ENCODE measurements around the gene CFB. TPM values are rescaled to one million over a fixed set of nuclear protein-coding genes. Genes with fewer than 3 reads are reported as not detected.
A peak's percentile ranks its signal among the peaks of the same experiment; 100 is the strongest.

The CFB gene
- 1 to 10 TPM in 1 of 2 experiments, under 1 TPM in 1; 0.74 to 1.7 TPM for total RNA-seq

DNA sequence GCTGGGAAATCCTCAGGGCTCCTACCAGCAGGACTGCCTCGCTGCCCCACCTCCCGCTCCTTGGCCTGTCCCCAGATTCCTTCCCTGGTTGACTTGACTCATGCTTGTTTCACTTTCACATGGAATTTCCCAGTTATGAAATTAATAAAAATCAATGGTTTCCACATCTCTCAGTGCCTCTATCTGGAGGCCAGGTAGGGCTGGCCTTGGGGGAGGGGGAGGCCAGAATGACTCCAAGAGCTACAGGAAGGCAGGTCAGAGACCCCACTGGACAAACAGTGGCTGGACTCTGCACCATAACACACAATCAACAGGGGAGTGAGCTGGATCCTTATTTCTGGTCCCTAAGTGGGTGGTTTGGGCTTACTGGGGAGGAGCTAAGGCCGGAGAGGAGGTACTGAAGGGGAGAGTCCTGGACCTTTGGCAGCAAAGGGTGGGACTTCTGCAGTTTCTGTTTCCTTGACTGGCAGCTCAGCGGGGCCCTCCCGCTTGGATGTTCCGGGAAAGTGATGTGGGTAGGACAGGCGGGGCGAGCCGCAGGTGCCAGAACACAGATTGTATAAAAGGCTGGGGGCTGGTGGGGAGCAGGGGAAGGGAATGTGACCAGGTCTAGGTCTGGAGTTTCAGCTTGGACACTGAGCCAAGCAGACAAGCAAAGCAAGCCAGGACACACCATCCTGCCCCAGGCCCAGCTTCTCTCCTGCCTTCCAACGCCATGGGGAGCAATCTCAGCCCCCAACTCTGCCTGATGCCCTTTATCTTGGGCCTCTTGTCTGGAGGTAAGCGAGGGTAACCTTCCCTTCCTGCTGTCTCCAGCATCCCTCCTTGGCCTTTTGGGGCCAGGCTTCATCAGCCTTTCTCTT is at the start of gene CFB:
CFB (plus strand) TSS at position 589 of the 863 bp plus-strand sequence; CDS start at position 716, 127 bp downstream.
- Mint-ChIP-seq H3K36me3 (ENCODE audit: low read depth) (no peaks in the 10 kb centered on the region), H3K9me3 (no peaks in the 10 kb centered on the region), H3K27ac (no peak within 1 kb of the TSS), H3K4me1 (ENCODE audit: low read depth) (peaks cover 7% of the 10 kb centered on the region), H3K27me3 (ENCODE audit: low read depth) (peaks cover 2% of the 10 kb centered on the region), H3K4me3 (no peak within 1 kb of the TSS)
- intact Hi-C loops (cut with micrococcal nuclease): no loop called here
- peak; percentile 36 for DNase-seq
- CTCF ChIA-PET: no interaction called here

DNA sequence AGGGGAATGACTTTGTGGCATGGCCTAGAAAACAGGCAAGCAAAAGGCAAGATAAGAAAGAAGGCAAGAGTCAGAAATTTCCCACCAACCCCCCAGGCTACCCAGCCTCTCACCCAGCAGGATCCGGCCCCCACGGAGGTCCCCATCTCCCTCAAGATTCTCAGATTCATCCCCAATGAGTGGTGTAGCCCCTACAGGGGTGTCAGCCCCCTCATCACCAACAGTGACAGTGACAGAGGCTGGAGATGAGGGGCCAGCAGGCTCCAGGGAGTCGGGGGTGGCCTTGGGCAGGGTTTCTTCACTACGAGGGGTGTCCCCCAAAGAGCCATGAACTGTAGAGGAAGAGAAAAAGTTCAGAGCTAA is 49.4 kb upstream of the CFB start:
- intact Hi-C loops (cut with micrococcal nuclease): loop anchor here (2.0 to 5.0 kb wide), 4 partner anchors 34 to 232 kb away; partner anchors contain the start of genes ATF6B, CLIC1 and NEU1
- DNase-seq: no peak
- Mint-ChIP-seq H3K9me3 (no peaks in the 10 kb centered on the region), H3K4me1 (ENCODE audit: low read depth) (peaks cover 27% of the 10 kb centered on the region), H3K27ac (peak overlapping the region; percentile 75), H3K4me3 (peak overlapping the region; percentile 75), H3K27me3 (ENCODE audit: low read depth) (no peaks in the 10 kb centered on the region), H3K36me3 (ENCODE audit: low read depth) (peaks cover 4% of the 10 kb centered on the region)
- CTCF ChIA-PET: no interaction called here

DNA sequence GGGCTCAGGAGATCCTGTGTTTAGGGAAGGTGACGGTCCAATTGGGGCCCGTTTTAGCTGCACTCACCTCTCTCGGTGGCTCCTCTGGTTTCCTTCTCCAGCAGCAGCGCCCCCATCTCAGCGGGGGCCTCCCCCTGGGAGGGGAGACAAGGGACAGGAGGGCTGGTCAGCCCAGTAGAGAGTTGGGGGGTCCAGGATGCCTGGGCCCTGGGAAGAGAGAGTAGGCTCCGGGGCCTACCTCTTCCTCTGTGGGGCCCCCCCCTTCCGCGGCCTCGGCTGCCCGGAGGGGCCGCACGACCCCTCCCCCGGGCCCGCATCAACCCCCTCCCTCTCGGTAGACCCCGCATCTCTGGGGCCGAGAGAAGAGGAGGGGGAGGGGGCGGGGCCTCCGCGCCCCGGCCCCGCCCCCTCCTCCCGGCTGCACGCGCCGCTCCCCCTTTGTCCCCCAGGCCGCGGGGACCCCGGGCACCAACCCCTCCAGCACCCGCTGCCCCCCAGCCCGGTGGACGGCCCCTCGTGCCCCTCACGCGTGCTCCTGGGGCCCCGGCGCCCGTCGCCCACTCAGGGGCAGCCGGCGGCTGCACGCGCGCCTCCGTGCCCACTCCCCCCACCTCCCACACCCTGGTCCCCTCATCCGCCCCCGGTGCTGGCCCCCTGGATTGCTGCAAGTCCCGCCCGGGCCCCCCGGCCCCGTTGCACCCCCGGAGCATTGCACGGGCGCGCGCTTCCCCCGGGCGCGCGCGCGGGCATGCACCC is 48.9 kb upstream of the CFB start:
- intact Hi-C loops (cut with micrococcal nuclease): loop anchor here (1.0 to 5.0 kb wide), 5 partner anchors 34 to 279 kb away; partner anchors contain the start of genes AGPAT1, ATF6B, CLIC1 and NEU1
- no peaks in the 10 kb centered on the region for H3K9me3 Mint-ChIP-seq
- no peak for DNase-seq
- no peaks in the 10 kb centered on the region for H3K27me3 Mint-ChIP-seq (ENCODE audit: low read depth)
- H3K27ac Mint-ChIP-seq: peak overlapping the region; percentile 75
- peaks cover 3% of the 10 kb centered on the region for H3K36me3 Mint-ChIP-seq (ENCODE audit: low read depth)
- H3K4me3 Mint-ChIP-seq: peak overlapping the region; percentile 84
- peaks cover 27% of the 10 kb centered on the region for H3K4me1 Mint-ChIP-seq (ENCODE audit: low read depth)
- CTCF ChIA-PET: interaction anchor here (0.6 to 1.0 kb wide), 3 partner anchors 33 to 299 kb away, joined by 3 read pairs; no protein-coding TSS in a partner anchor

DNA sequence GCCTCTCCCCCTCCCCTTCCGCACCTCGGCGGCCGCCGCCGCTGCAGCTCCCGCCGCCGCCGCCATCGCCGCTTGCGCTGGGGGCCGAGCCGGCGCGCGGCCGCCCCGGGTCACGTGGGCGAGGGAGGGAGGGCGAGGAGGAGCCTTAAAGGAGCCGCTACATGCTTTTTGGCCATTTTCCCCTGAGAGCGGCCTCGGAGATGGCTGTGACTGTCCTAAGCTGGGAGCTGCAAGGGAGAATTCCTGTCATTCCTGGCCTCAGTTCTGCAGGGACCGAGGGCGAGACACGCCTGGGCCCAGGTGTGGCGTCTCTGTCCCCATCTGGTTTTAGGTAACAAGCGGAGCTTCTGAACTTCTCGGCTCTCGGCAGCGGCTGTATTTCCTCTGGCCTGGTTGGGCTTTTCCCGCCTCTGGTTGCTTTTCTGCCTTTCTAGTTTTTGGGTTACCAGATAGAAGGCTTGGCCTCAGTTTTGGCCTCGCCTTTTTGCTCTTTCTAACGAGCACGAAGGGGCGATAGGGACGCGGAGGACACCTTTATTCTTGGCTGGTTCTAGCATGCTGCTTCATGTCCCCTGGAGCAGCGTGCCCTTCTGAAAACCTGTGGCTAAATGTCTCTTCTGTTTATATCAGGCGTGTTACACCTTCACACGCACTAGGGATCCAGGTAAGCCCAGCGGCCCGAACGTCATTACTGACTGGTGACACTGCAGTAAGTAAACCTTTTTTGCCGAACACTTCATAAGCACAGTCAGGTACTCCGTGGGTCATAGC is 48.1 kb upstream of the CFB start, which contains the start of gene EHMT2:
EHMT2 (minus strand) TSS at position 87 of the 771 bp plus-strand sequence; CDS start at position 66, 21 bp downstream.
- intact Hi-C loops (cut with micrococcal nuclease): loop anchor here (1.0 to 5.0 kb wide), 7 partner anchors 35 to 279 kb away; partner anchors contain the start of genes AGPAT1, ATF6B, CLIC1 and NEU1
- Mint-ChIP-seq H3K9me3 (no peaks in the 10 kb centered on the region), H3K27me3 (ENCODE audit: low read depth) (no peaks in the 10 kb centered on the region), H3K4me3 (peak within 1 kb of the TSS; percentile 84), H3K27ac (peak within 1 kb of the TSS; percentile 89), H3K36me3 (ENCODE audit: low read depth) (peaks cover 3% of the 10 kb centered on the region), H3K4me1 (ENCODE audit: low read depth) (peaks cover 31% of the 10 kb centered on the region)
- CTCF ChIA-PET: interaction anchor here (0.6 to 1.7 kb wide), 9 partner anchors 8 to 299 kb away, joined by 3 to 5 read pairs (median 3); partner anchors contain the start of genes NELFE and SKIC2
- DNase-seq: peak; percentile 87

DNA sequence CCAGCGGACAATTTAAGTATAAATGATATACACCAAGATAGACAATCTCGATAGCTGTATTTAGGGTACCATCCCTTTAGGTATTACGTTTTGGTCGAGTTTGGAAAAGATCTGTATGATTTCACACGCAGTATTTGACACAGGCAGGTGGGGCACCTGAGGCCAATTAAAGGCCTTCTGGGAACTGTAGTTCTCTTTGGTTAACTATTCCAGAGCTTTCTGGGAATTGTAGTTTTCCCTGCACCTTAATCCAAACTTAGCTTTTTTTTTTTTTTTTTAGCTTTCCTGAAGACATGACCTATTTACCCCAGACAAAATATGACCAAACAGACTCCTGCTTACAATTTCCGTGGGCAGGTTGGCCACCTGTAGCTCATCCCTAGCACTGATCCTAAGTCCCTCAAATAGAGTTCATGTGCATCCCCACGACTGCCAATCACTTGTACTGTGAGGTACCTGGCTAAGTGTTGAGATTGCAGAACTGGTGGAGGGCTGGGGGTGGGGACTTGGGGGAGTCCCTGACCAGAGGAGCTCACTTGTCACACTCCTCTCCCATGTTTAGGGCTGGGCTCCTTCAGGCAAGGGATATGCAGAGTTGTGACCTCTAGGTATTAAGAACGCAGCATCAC is 47.4 kb upstream of the CFB start:
- peak; percentile 48 for DNase-seq
- intact Hi-C loops (cut with micrococcal nuclease): loop anchor here (1.0 to 5.0 kb wide), 3 partner anchors 61 to 233 kb away; partner anchors contain the start of genes CLIC1 and SKIC2

DNA sequence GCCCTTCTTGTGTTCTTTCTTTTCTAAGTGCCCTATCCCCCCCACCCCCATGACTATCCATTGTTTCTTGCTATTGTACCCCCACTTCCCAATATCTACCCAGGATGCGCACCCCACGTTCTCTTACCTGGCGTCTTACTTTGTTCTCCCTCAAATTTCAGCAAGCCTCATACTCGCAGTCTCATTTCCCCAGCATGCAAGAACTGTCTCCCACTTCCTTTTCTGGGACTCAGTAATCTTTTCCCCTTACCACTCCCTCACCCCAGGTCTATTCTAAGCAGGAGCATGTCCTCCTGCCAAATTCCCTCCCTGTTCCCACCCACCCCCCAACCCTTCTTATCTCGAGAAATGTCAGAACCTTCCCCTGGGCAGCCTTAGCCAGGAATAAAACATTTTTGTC is 46.7 kb upstream of the CFB start:
- H3K27ac Mint-ChIP-seq: peak overlapping the region; percentile 62
- H3K4me3 Mint-ChIP-seq: peak overlapping the region; percentile 46
- H3K36me3 Mint-ChIP-seq (ENCODE audit: low read depth): peaks cover 3% of the 10 kb centered on the region
- intact Hi-C loops (cut with micrococcal nuclease): loop anchor here (5.0 kb wide), 1 partner anchor 162 kb away; the partner anchor contains the start of gene CLIC1
- peaks cover 34% of the 10 kb centered on the region for H3K4me1 Mint-ChIP-seq (ENCODE audit: low read depth)
- H3K9me3 Mint-ChIP-seq: no peaks in the 10 kb centered on the region
- DNase-seq: no peak
- CTCF ChIA-PET: interaction anchor here (1.7 kb wide), 1 partner anchor 60 kb away, joined by 3 read pairs; the partner anchor contains the start of genes NELFE and SKIC2
- no peaks in the 10 kb centered on the region for H3K27me3 Mint-ChIP-seq (ENCODE audit: low read depth)

More for the DNA sequence above, 47.4 kb upstream of the CFB start:
- Mint-ChIP-seq H3K36me3 (ENCODE audit: low read depth) (peaks cover 3% of the 10 kb centered on the region), H3K27me3 (ENCODE audit: low read depth) (no peaks in the 10 kb centered on the region), H3K4me1 (ENCODE audit: low read depth) (peaks cover 34% of the 10 kb centered on the region), H3K9me3 (no peaks in the 10 kb centered on the region), H3K4me3 (peak overlapping the region; percentile 84), H3K27ac (peak overlapping the region; percentile 89)
- CTCF ChIA-PET: interaction anchor here (0.6 to 1.7 kb wide), 8 partner anchors 8 to 158 kb away, joined by 3 to 8 read pairs (median 3); partner anchors contain the start of genes NELFE and SKIC2

DNA sequence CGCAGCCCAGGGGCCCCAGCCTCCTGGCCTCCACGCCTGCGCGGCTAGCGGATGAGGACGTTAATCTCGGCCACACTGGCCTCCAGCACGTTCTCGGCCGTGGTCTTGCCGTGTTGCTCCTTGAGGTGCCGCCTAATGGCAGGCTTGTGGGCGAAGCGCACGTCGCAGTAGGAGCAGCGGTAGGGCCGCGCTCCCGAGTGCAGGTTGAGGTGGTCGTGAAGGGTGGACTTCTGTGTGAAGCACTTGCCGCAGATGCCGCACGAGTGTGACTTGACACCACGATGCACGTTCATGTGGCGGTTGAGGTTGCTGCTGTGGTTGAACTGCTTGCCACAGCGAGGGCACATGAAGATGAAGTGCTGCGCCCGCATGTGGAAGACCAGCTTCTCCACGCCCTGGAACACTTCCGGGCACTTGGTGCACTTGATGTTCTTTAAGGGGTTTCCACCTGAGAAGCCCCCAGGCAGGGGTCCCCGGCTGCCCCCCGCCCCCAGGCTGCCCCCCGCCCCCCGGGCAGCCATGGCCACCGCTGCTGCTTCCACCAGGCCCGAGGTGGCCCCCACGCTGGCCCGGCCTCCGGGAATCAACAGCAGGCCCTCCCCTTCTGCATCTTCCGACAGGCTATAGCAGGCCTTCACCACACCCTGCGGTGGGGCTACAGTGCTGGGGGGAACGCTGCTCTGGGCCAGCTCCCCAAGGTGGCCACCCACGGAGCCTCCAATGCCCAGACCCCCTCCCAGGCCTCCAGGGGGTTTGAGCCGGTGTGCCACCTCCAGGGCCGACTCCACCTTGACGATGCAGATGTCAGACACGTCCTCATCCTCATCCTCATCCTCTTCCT is 45.8 kb upstream of the CFB start:
- Mint-ChIP-seq H3K27me3 (ENCODE audit: low read depth) (no peaks in the 10 kb centered on the region), H3K9me3 (no peaks in the 10 kb centered on the region), H3K36me3 (ENCODE audit: low read depth) (peaks cover 3% of the 10 kb centered on the region), H3K4me1 (ENCODE audit: low read depth) (peaks cover 34% of the 10 kb centered on the region), H3K4me3 (no peak overlapping the region), H3K27ac (no peak overlapping the region)
- CTCF ChIA-PET: interaction anchor here (1.7 kb wide), 1 partner anchor 59 kb away, joined by 3 read pairs; the partner anchor contains the start of genes NELFE and SKIC2
- DNase-seq: no peak
- intact Hi-C loops (cut with micrococcal nuclease): loop anchor here (5.0 kb wide), 1 partner anchor 163 kb away; the partner anchor contains the start of gene CLIC1

DNA sequence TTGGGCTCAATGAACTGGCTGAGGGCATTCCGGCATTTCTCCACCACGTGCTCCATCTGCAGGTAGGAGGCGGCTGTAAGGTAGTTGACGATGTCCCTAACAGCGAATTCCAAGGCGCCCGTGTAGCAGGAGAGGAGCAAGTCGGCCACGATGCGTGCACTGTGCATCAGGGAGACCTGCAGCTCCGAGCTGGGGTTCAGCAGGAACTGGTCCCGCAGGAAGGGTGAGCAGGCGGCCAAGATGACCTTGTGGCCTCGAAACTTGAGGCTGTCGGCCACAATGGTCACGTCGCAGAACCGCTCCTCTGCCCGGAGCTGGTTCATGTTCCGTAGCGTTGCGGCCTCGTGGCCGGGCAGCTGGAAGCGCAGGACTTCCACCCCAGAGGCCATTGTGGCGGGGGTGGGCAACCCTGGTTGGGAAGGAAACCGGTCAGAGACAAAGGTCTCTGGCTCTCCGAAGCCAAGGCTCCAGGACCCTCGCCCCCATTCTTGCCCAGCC is 44.9 kb upstream of the CFB start:
- no peaks in the 10 kb centered on the region for H3K9me3 Mint-ChIP-seq
- no peaks in the 10 kb centered on the region for H3K27me3 Mint-ChIP-seq (ENCODE audit: low read depth)
- peaks cover 3% of the 10 kb centered on the region for H3K36me3 Mint-ChIP-seq (ENCODE audit: low read depth)
- H3K27ac Mint-ChIP-seq: no peak overlapping the region
- CTCF ChIA-PET: no interaction called here
- no peak for DNase-seq
- peak overlapping the region; percentile 52 for H3K4me3 Mint-ChIP-seq
- intact Hi-C loops (cut with micrococcal nuclease): no loop called here
- H3K4me1 Mint-ChIP-seq (ENCODE audit: low read depth): peaks cover 34% of the 10 kb centered on the region

DNA sequence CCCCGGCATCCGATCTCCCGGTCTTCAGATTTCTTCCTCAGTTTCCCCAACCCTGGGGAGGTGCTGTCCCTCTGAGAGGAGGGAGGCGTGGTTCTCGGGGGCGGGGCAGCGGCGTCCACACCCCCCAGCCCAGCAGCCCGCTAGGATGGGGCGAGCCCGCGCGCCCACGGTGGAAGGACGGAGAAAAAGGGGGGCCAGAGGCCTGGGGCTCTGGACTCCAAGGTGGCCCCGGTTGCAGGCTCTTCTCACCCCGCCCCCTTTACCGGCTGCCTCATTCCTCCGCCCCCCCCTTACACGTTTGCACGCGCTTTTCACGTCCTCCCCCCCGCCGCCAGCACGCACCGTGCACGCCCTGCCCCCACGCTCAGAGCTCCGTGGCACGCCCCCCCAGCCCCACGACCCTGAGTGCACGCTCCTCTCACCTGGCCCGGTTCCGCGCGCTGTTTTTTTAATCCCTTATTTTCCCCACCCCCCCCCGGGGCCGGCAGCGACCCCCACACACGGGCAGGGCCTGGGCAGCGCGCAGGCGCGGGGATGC is 44.4 kb upstream of the CFB start:
- Mint-ChIP-seq H3K36me3 (ENCODE audit: low read depth) (peaks cover 3% of the 10 kb centered on the region), H3K27ac (no peak overlapping the region), H3K4me1 (ENCODE audit: low read depth) (peaks cover 31% of the 10 kb centered on the region), H3K9me3 (no peaks in the 10 kb centered on the region), H3K4me3 (peak overlapping the region; percentile 52), H3K27me3 (ENCODE audit: low read depth) (no peaks in the 10 kb centered on the region)
- peak; percentile 53 for DNase-seq
- intact Hi-C loops (cut with micrococcal nuclease): no loop called here
- CTCF ChIA-PET: no interaction called here

DNA sequence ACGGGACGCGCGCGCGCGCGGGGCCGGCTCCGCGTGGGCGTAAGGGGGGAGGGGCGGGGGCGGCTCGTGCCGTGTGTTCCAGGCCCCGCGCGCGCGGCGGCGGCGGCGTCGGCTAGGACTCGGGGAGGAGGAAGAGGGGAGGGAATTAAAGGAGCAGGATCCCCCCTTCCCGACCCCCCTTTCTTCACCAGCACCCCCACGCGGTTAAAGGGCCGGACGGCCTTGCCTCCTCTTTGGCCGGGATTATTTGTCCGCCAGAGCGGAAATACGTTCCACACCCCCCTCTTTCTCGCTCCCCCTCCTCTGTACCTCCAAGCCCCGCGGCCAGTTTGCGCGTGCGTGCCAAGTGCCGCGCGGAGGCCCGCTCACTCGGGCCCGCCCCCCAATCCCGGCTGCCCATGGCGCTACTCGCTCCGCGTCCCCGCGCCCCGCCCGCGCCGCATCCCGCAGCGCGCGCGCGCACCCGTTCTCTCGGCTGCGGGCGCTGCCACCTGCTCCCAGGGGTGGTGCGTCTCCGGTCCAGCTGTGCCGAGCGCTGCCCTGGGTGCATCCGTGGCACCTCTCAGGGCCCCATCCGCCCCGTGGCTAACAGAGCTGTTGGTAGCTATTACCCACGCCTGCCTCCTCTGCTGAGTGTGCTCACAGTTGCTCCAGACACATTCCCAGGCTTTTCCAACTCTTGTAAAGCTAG is 43.8 kb upstream of the CFB start, which contains the start of gene ZBTB12:
ZBTB12 (minus strand) TSS at position 134 of the 691 bp plus-strand sequence. CDS start 781 bp downstream, outside the sequence.
- no peaks in the 10 kb centered on the region for H3K27me3 Mint-ChIP-seq (ENCODE audit: low read depth)
- CTCF ChIA-PET: no interaction called here
- peaks cover 2% of the 10 kb centered on the region for H3K36me3 Mint-ChIP-seq (ENCODE audit: low read depth)
- peaks cover 29% of the 10 kb centered on the region for H3K4me1 Mint-ChIP-seq (ENCODE audit: low read depth)
- H3K9me3 Mint-ChIP-seq: no peaks in the 10 kb centered on the region
- DNase-seq: peak; percentile 87
- peak within 1 kb of the TSS; percentile 81 for H3K27ac Mint-ChIP-seq
- peak within 1 kb of the TSS; percentile 82 for H3K4me3 Mint-ChIP-seq
- intact Hi-C loops (cut with micrococcal nuclease): loop anchor here (1.0 to 2.0 kb wide), 2 partner anchors 39 to 51 kb away; no protein-coding TSS in a partner anchor

Data from activated naive CD4-positive, alpha-beta T cell treated with anti-CD3 and anti-CD28 coated beads for 36 hours (primary cell).